SK-N-SH (cell line): ENCODE data around the gene PPP1R12C. TPM values are rescaled to one million over a fixed set of nuclear protein-coding genes. Genes with fewer than 3 reads are reported as not detected.

Experiments used
- CTCF ChIA-PET: fragments of 300-600, 350-600 bp; formaldehyde crosslinking; extraction: SDS; loops from one replicate; lab custom pipeline; 2021; lab: Yijun Ruan, JAX
- POLR2A ChIA-PET: fragments of 350-600 bp; sonication (Branson Sonifier 250); formaldehyde crosslinking; extraction: SDS; loops from one replicate; lab custom pipeline; 2020; ENCODE audit warnings: antibody characterized with exemption, inconsistent platforms; lab: Yijun Ruan, JAX
- DNase-seq: peaks from one replicate; pipeline ENCODE4 v3.0.0; 2012
- H2AFZ ChIP-seq: fragments of 200-600 bp; sonication (generic); 2 replicates; pipeline ENCODE4 v1.8.1; 2016; ENCODE audit warnings: antibody characterized with exemption, mild to moderate bottlenecking, low read depth
- H3F3A ChIP-seq: fragments of 200-600 bp; sonication (generic); replicated peaks from 2 replicates; pipeline ENCODE3; 2016; ENCODE audit warnings: antibody characterized with exemption, mild to moderate bottlenecking; ENCODE audit not compliant: insufficient read depth
- H3K27ac ChIP-seq, 2 experiments: fragments of 200-500 bp in 1 of 2; fragments of 200-600 bp in 1 of 2; sonication (Bioruptor generic) in 1 of 2; sonication (generic), shearing (Covaris generic) in 1 of 2; 2 replicates each; pipeline versions ENCODE4 v1.5.1 to v1.6.1; 2014 to 2016; ENCODE audit warnings: low read depth in 2 of 2, inconsistent platforms in 1 of 2, low read length in 1 of 2, mild to moderate bottlenecking in 1 of 2, mixed read lengths in 1 of 2
- H3K27me3 ChIP-seq: fragments of 200-600 bp; sonication (generic), shearing (Covaris generic); 2 replicates; pipeline ENCODE4 v1.6.1; 2016; ENCODE audit warnings: mixed run types; ENCODE audit not compliant: insufficient read depth
- H3K36me3 ChIP-seq, 2 experiments: fragments of 200-500 bp in 1 of 2; fragments of 200-600 bp in 1 of 2; sonication (Bioruptor generic) in 1 of 2; sonication (generic) in 1 of 2; replicated peaks in 1 of 2; 2 replicates each; pipeline versions ENCODE3 to v1.5.1; 2014 to 2016; ENCODE audit warnings: low read length in 1 of 2, mild to moderate bottlenecking in 1 of 2; ENCODE audit not compliant: insufficient read depth in 2 of 2, control insufficient read depth in 1 of 2
- H3K4me1 ChIP-seq, 2 experiments: fragments of 200-500 bp in 1 of 2; fragments of 200-600 bp in 1 of 2; sonication (Bioruptor generic) in 1 of 2; sonication (generic), shearing (Covaris generic) in 1 of 2; 2 replicates each; pipeline versions ENCODE4 v1.5.1 to v1.6.1; 2014 to 2016; ENCODE audit warnings: low read depth in 1 of 2, low read length in 1 of 2, mixed run types in 1 of 2; ENCODE audit not compliant: insufficient read depth in 2 of 2, control insufficient read depth in 1 of 2
- H3K4me2 ChIP-seq: fragments of 200-600 bp; sonication (generic), shearing (Covaris generic); 2 replicates; pipeline ENCODE4 v1.6.1; 2017; ENCODE audit warnings: mixed run types
- H3K4me3 ChIP-seq, 2 experiments: fragments of 200-500 bp in 1 of 2; fragments of 200-600 bp in 1 of 2; sonication (Bioruptor generic) in 1 of 2; sonication (generic), shearing (Covaris generic) in 1 of 2; 2 replicates each; pipeline versions ENCODE4 v1.5.1 to v1.8.1; 2014 to 2016; ENCODE audit warnings: low read depth in 2 of 2, inconsistent platforms in 1 of 2, low read length in 1 of 2, mild to moderate bottlenecking in 1 of 2, mixed read lengths in 1 of 2, moderate library complexity in 1 of 2
- H3K79me2 ChIP-seq: fragments of 200-600 bp; sonication (generic); 2 replicates; pipeline ENCODE4 v1.8.1; 2017; ENCODE audit warnings: mild to moderate bottlenecking; ENCODE audit not compliant: insufficient read depth
- H3K9ac ChIP-seq: fragments of 200-600 bp; sonication (generic); 2 replicates; pipeline ENCODE4 v1.6.1; 2017; ENCODE audit warnings: mixed run types
- H3K9me2 ChIP-seq: fragments of 200-600 bp; sonication (generic); 2 replicates; pipeline ENCODE4 v1.6.1; 2017; ENCODE audit warnings: mixed run types
- H3K9me3 ChIP-seq: fragments of 200-600 bp; sonication (generic); 2 replicates; pipeline ENCODE4 v1.6.1; 2017; ENCODE audit warnings: mixed run types, mild to moderate bottlenecking, moderate library complexity
- H4K20me1 ChIP-seq: fragments of 200-600 bp; sonication (generic); 2 replicates; pipeline ENCODE4 v1.6.1; 2017; ENCODE audit warnings: mild to moderate bottlenecking, mixed run types; ENCODE audit not compliant: insufficient read depth
- ELF1 ChIP-seq: IDR thresholded peaks from 2 replicates; pipeline ENCODE4 v1.4.0; 2012
- EP300 ChIP-seq, 2 experiments: IDR thresholded peaks; 2 replicates each; pipeline versions ENCODE4 v1.4.0 to v1.6.1; 2012; ENCODE audit warnings: borderline replicate concordance in 1 of 2, low read depth in 1 of 2, low read length in 1 of 2
- EZH2phosphoT487 ChIP-seq: fragments of 200-600 bp; sonication (generic); IDR thresholded peaks from 2 replicates; pipeline ENCODE4 v1.6.1; 2017; ENCODE audit warnings: low read depth, mixed run types, mild to moderate bottlenecking, antibody characterized with exemption, moderate library complexity, borderline replicate concordance
- FOXM1 ChIP-seq: IDR thresholded peaks from 2 replicates; pipeline ENCODE4 v1.4.0; 2012; ENCODE audit warnings: low read depth, mild to moderate bottlenecking
- GABPA ChIP-seq: IDR thresholded peaks from 2 replicates; pipeline ENCODE4 v1.4.0; 2012; ENCODE audit warnings: low read depth, mild to moderate bottlenecking
- GATA2 ChIP-seq: sonication (generic); formaldehyde crosslinking; IDR thresholded peaks from 2 replicates; pipeline ENCODE4 v1.5.0; 2020; ENCODE audit warnings: mild to moderate bottlenecking, missing genetic modification reagents
- JUND ChIP-seq: IDR thresholded peaks from 2 replicates; pipeline ENCODE4 v1.4.0; 2012
- MEF2A ChIP-seq: IDR thresholded peaks from 2 replicates; pipeline ENCODE4 v1.4.0; 2012; ENCODE audit warnings: low read depth, borderline replicate concordance
- NFIC ChIP-seq: IDR thresholded peaks from 2 replicates; pipeline ENCODE4 v1.4.0; 2012; ENCODE audit warnings: borderline replicate concordance
- NRF1 ChIP-seq: IDR thresholded peaks from 2 replicates; pipeline ENCODE4 v1.6.1; 2012; ENCODE audit warnings: low read depth, mild to moderate bottlenecking, low read length
- POLR2AphosphoS5 ChIP-seq: IDR thresholded peaks from 2 replicates; pipeline ENCODE4 v1.6.1; 2012; ENCODE audit warnings: low read depth, low read length
- RCOR1 ChIP-seq: fragments of 150-350 bp; IDR thresholded peaks from 2 replicates; pipeline ENCODE4 v1.6.1; 2017; ENCODE audit warnings: antibody characterized with exemption, low read length
- RXRA ChIP-seq: IDR thresholded peaks from 2 replicates; pipeline ENCODE4 v1.4.0; 2012; ENCODE audit warnings: low read depth, mild to moderate bottlenecking, borderline replicate concordance
- SMC3 ChIP-seq: IDR thresholded peaks from 2 replicates; pipeline ENCODE4 v1.6.1; 2012; ENCODE audit warnings: low read depth, low read length, improper control_type of control experiment
- TAF1 ChIP-seq: IDR thresholded peaks from 2 replicates; pipeline ENCODE4 v1.6.1; 2012; ENCODE audit warnings: low read depth, mild to moderate bottlenecking, low read length, moderate library complexity, borderline replicate concordance
- TCF12 ChIP-seq: IDR thresholded peaks from 2 replicates; pipeline ENCODE4 v1.4.0; 2012
- TEAD4 ChIP-seq: IDR thresholded peaks from 2 replicates; pipeline ENCODE4 v1.4.0; 2012; ENCODE audit warnings: mild to moderate bottlenecking, borderline replicate concordance; ENCODE audit not compliant: insufficient read depth
- USF2 ChIP-seq: fragments of 150-350 bp; IDR thresholded peaks from 2 replicates; pipeline ENCODE4 v1.6.1; 2017; ENCODE audit warnings: antibody characterized with exemption, low read length, low read depth, borderline replicate concordance
- ZBTB33 ChIP-seq: IDR thresholded peaks from 2 replicates; pipeline ENCODE4 v1.4.0; 2012; ENCODE audit warnings: low read depth, borderline replicate concordance
- WGBS: methylation state at CpG from one replicate; pipeline ENCODE4 v1.1.6; 2017; ENCODE audit warnings: low lambda C conversion rate; 5-methylcytosine and 5-hydroxymethylcytosine counted together
- polyA plus RNA-seq, 3 experiments: library from polyadenylated mRNA; depleted of rRNA; stranded (reverse); fragments of >200 nt; gene quantifications; 2 replicates each; pipeline ENCODE4 v1.2.3, GENCODE V29; 2012
- TF ChIP-seq, protein P1 (sequence below): fragments of 200-600 bp; sonication (generic); IDR thresholded peaks from 2 replicates; pipeline ENCODE4 v1.6.1; 2017; ENCODE audit warnings: antibody characterized with exemption, mild to moderate bottlenecking, moderate library complexity
- TF ChIP-seq, protein P2 (sequence below): IDR thresholded peaks from 2 replicates; pipeline ENCODE4 v1.6.1; 2012; ENCODE audit warnings: mild to moderate bottlenecking, low read depth, low read length, moderate library complexity

PPP1R12C gene
- polyA plus RNA-seq, 1 of the 3 experiments (the other 2 are of a cell fraction) = 83.9 TPM

DNA sequence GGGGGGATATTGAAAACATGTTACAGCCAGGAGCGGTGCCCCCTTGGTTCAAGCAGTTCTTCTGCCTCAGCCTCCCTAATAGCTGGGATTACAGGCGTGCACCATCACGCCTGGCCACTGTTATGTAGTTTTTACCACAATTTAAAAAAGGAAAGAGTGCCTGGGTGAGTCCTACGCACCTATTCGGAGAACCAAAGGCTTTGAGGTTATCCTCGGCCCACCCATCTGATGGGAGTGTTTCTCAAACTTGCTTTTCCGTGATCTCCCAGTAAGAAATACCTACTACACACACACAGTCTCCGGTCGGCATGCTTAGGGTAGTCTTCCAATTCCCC is 75.1 kb downstream of the PPP1R12C start:
- Histone ChIP-seq H2AFZ (no peak overlapping the region), H3K9me2 (no peaks in the 10 kb centered on the region), H3K4me3 (no peak overlapping the region), H3K27ac (no peak overlapping the region), H3K79me2 (peaks cover 5% of the 10 kb centered on the region; the same call in 1 of the 2 replicates), H3K4me1 (no peaks in the 10 kb centered on the region), H4K20me1 (no peaks in the 10 kb centered on the region), H3K4me2 (no peak overlapping the region), H3K9me3 (no peaks in the 10 kb centered on the region), H3K27me3 (no peaks in the 10 kb centered on the region), H3K9ac (no peak overlapping the region), H3K36me3 (peaks cover 0 to 25% of the 10 kb centered on the region in 2 experiments), H3F3A (no peaks in the 10 kb centered on the region)
- TF ChIP-seq GABPA (no peak), GATA2 (CRISPR knock-in tag) (no peak), FOXM1 (no peak), EP300 (IDR thresholded peaks at IDR 0.05; ENCODE audit: borderline replicate concordance in 1 of 2, low read depth in 1 of 2, low read length in 1 of 2) (no peak), ZBTB33 (no peak)
- POLR2A ChIA-PET = no interaction called here
- DNase-seq = no peak
- 91% methylated on average over 9 of the region's 9 CpGs for WGBS
- CTCF ChIA-PET = no interaction called here

- Histone ChIP-seq H3K4me1 (no peaks in the 10 kb centered on the region), H4K20me1 (no peaks in the 10 kb centered on the region), H3F3A (no peaks in the 10 kb centered on the region), H3K4me2 (no peak overlapping the region), H3K9me2 (no peaks in the 10 kb centered on the region), H3K27ac (no peak overlapping the region), H3K36me3 (peaks cover 0 to 19% of the 10 kb centered on the region in 2 experiments), H2AFZ (no peak overlapping the region), H3K9ac (no peak overlapping the region), H3K9me3 (no peaks in the 10 kb centered on the region), H3K27me3 (no peaks in the 10 kb centered on the region), H3K4me3 (no peak overlapping the region), H3K79me2 (peaks cover 5% of the 10 kb centered on the region; the same call in 1 of the 2 replicates)
- CTCF ChIA-PET = no interaction called here
- no peak for DNase-seq
- 95% methylated on average over 30 of the region's 30 CpGs for WGBS
- POLR2A ChIA-PET = no interaction called here
- TF ChIP-seq USF2 (no peak), ELF1 (no peak), EZH2phosphoT487 (no peak), RCOR1 (no peak), NFIC (no peak), JUND (no peak), SMC3 (no peak), TEAD4 (no peak), TAF1 (no peak), NRF1 (no peak), POLR2AphosphoS5 (no peak), MEF2A (no peak), RXRA (no peak), TCF12 (no peak)
- TF ChIP-seq, protein P1, sequence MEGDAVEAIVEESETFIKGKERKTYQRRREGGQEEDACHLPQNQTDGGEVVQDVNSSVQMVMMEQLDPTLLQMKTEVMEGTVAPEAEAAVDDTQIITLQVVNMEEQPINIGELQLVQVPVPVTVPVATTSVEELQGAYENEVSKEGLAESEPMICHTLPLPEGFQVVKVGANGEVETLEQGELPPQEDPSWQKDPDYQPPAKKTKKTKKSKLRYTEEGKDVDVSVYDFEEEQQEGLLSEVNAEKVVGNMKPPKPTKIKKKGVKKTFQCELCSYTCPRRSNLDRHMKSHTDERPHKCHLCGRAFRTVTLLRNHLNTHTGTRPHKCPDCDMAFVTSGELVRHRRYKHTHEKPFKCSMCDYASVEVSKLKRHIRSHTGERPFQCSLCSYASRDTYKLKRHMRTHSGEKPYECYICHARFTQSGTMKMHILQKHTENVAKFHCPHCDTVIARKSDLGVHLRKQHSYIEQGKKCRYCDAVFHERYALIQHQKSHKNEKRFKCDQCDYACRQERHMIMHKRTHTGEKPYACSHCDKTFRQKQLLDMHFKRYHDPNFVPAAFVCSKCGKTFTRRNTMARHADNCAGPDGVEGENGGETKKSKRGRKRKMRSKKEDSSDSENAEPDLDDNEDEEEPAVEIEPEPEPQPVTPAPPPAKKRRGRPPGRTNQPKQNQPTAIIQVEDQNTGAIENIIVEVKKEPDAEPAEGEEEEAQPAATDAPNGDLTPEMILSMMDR = no peak
- TF ChIP-seq, protein P2, sequence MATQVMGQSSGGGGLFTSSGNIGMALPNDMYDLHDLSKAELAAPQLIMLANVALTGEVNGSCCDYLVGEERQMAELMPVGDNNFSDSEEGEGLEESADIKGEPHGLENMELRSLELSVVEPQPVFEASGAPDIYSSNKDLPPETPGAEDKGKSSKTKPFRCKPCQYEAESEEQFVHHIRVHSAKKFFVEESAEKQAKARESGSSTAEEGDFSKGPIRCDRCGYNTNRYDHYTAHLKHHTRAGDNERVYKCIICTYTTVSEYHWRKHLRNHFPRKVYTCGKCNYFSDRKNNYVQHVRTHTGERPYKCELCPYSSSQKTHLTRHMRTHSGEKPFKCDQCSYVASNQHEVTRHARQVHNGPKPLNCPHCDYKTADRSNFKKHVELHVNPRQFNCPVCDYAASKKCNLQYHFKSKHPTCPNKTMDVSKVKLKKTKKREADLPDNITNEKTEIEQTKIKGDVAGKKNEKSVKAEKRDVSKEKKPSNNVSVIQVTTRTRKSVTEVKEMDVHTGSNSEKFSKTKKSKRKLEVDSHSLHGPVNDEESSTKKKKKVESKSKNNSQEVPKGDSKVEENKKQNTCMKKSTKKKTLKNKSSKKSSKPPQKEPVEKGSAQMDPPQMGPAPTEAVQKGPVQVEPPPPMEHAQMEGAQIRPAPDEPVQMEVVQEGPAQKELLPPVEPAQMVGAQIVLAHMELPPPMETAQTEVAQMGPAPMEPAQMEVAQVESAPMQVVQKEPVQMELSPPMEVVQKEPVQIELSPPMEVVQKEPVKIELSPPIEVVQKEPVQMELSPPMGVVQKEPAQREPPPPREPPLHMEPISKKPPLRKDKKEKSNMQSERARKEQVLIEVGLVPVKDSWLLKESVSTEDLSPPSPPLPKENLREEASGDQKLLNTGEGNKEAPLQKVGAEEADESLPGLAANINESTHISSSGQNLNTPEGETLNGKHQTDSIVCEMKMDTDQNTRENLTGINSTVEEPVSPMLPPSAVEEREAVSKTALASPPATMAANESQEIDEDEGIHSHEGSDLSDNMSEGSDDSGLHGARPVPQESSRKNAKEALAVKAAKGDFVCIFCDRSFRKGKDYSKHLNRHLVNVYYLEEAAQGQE = no peak
Measured at GRCh38 chr19:55041627-55042343, 75.7 kb downstream of the PPP1R12C start.
